NCI-H2029 treated with DMSO at 0.1 percent for 48 hours (cell line): Measurements from ENCODE around the gene TSR1.

Source experiments
- DNase-seq: peaks from one replicate; lab custom pipeline; 2025; lab: John Stamatoyannopoulos, UW

Gene TSR1

GRCh38 chr17:2336215-2336851, at the start of gene TSR1:
Gene TSR1 (minus strand): TSS chr17:2336457. CDS start chr17:2336427, 30 bp downstream.
- peak; percentile 38 for DNase-seq

DNA sequence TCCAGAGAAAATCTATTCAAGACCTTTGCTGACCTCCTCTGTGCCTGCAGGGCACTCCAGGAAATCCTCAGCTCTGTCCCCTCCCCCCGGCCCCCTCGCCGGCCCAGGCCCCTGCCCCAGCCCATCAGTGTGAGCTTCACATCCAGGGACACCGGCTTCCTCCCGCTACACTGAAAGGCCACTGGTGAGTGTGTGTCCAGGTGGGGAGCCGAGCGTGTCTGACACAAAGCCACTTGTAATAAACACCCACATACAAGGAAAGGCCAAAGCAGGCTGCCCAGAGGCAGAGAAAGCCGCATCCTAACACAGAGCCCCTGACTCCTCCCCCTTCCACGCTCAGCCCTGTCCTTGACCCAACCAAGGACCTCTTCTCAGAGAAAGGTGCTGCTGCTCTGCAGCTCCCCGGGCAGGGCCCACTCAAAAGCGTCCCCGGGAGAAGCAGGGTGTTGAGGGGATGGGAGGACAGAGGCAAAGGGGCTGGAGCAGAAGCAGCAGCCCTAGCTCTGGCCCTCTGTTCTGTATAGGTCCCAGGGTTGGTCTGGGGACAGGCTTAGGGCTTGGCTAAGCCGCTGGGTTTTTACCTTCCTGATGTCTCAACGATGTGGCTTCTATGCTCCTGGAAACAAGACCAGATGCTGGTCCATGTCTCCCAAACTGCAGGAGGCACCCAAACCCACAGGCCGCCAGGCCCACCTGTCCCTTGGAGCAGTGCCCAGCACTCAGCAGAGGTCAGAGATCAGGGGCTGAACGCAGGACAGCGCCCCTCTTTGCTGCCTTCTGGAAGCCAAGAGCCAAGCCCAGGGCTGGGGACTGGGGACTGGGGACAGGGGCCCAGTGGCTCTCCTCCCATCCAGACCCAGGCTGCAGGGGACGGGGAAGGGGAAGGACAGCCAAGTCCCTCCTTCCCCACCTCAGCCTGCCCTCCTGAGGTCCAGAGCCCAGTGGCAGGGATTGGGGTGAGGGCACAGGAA, 49.3 kb upstream of the TSR1 start:
- DNase-seq, result no peak

DNA sequence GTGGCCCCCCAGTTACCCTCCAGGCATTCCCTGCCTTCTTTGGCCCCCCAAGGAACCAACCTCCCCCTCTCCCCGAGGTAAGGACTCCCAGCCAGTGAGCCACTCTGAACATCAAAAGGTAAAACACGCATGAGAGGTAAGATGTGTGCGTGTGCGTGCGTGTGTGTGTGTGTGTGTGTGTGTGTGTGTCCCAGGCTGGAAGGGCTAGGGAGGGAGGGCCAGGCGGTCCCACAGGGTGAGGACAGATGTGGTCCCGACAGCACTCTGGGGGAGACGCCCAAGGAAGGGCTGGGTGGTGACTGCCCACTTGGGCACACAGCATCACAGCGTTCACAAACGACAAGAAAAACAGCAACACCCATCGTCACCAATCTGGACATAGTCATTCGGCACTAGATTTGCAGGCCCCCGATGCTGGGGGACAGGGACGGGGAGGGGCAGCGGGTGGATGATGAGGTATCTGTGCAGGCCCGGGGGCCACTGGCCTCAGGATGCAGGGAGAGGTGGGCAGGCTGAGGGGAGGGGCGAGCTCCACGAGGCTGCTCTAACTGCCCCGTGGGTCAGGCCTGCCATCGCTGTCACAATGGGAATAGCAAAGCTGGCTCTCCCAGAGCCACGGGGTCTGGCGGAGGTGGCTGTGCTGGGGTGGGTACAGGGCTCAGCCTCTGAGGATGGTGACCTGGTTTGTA, 48.3 kb upstream of the TSR1 start:
- DNase-seq, result no peak

GRCh38 chr17:2383628-2384167, 47.4 kb upstream of the TSR1 start:
- DNase-seq, result no peak

GRCh38 chr17:2380950-2381649, 44.8 kb upstream of the TSR1 start:
- DNase-seq, result no peak

DNA sequence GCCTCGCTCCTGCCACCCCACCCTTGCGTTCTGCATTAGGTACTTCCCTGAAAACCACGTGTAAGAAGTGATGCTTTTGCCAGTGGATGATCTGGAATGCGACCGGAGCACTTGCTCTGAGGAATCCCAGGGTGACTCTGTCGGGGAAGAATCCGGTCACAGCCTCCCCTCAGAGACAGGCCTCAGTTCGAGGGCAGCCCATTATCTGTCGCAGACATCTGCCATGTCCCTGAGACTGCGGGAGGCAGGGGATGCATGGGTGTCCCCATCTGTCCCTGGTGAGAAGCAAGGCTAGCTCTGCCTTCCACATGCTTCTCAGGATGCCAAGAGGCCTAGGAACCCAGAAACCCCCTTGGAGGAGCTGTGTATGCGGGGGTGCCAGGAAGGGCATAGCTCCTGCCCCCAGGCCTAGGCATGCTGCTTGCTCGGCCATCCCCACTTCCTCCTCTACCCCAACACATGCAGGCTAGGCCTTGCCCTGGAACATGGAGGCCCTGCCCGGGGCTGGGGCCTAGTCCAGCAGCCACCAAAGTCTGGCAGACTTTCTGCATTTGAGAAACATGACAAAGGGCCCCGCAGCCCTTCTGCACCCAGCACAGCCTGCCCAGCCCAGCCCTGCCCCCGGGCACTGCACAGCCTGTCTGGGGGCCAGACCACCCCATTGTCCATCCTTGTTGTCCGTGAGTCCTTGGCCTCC, 44.1 kb upstream of the TSR1 start:
- no peak for DNase-seq

GRCh38 chr17:2379489-2380225, 43.4 kb upstream of the TSR1 start:
- DNase-seq, result no peak

GRCh38 chr17:2378905-2379304, 42.6 kb upstream of the TSR1 start:
- no peak for DNase-seq

- no peak for DNase-seq
Observed at GRCh38 chr17:2377659-2378058, 41.4 kb upstream of the TSR1 start.

DNA sequence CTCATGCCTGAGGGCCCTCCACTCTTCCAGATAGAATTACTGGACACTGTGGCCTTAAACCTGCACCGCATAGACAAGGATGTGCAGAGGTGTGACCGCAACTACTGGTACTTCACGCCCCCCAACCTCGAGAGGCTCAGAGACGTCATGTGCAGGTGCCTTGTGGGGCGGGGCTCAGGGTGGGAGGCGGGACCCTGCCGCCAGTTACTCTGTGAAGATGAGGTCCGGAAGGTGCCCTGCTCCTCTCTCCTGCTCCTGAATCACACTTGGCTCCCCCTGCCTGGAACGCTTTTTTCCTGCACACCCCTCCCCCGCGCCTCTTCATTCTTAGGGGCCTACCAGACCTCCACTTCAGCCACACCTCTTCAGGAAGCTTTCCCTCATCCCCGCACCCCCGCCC, 39.9 kb upstream of the TSR1 start:
- no peak for DNase-seq

DNA sequence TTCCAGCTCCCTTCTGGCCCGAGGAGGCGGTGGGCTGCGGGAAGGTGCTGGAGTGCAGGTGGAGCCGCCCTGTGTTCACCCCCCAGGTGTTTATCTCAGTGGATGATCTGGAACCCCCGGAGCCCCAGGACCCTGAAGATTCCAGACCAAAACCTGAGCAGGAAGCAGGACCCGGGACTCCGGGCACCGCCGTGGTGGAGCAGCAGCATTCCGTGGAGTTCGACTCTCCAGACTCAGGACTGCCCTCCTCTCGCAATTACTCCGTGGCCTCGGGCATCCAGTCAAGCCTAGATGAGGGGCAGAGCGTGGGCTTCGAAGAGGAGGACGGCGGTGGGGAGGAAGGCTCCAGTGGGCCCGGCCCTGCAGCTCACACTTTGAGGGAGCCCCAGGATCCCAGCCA, 39.1 kb upstream of the TSR1 start:
- no peak for DNase-seq

DNA sequence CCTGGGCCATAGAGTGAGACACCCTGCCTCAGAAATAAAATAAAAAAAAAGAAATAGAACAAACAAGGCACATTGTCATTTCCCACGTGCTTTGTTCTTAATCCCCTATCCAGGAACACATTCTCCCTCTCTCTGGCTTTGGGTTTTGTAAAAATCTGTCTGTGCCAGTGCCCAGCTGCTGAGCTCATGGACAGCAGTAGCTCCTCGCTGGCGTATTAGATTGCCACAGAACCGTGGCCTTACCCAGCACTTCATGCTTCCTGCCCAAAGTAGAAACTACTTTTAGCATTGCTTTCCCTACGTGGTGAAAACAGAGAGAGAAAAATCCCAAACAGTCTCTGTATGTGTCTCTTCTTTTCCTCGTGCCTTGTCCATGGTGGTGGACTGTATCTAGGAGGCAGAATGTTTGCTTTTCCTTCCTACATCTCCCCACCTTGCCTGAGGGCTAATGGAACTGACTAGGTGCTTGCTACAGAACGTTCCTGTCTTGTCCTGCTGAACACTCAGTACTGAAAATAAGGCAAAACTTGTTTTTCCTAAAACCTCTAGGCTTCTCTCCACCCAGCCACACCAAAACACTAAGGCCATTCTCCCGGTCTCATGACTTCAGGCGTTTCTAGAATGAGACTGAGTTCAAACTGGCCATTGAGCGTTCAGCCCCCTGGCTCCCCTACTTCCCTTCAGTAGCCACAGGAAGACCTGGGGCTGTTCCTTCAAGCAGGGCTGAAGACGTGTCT, 38.5 kb upstream of the TSR1 start:
- no peak for DNase-seq

- DNase-seq, result no peak
Observed at GRCh38 chr17:2373179-2373578, 36.9 kb upstream of the TSR1 start.

DNA sequence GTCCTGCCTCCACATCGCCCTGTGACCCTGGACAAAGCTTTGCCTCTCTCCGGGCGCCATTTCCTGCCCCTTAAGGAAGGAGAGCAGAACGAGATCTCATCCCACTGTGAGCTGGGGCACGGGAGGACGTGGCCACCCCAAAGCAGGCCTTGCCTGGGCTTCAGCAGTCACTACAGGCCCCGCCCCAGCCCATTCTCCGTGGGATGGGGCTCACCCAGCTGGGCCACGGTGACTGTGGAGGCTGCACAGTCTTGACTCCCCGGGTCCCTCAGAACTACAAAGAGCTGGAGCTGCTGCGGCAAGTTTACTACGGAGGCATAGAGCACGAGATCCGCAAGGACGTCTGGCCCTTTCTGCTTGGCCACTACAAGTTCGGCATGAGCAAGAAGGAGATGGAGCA, 36.4 kb upstream of the TSR1 start:
- DNase-seq, result no peak

DNA sequence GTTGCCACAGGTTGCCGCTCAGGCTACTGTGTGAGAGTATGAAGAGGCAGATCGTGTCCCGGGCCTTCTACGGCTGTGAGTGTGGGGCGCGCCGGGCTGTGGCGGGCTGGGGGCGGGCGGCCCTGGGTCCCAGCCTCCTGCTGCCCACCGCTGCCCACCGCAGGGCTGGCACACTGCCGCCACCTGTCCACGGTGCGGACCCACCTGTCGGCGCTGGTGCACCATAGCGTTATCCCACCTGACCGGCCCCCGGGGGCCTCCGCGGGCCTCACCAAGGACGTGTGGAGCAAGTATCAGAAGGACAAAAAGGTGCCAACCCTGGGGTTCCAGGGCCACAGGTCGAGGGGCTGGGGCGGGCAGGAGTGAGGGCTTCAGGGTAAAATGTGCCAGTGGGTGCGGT, 35.9 kb upstream of the TSR1 start:
- DNase-seq, result no peak

- DNase-seq, result no peak
Observed at GRCh38 chr17:2371183-2372130, 35.2 kb upstream of the TSR1 start.

GRCh38 chr17:2370211-2370589, 33.9 kb upstream of the TSR1 start:
- DNase-seq, result no peak

DNA sequence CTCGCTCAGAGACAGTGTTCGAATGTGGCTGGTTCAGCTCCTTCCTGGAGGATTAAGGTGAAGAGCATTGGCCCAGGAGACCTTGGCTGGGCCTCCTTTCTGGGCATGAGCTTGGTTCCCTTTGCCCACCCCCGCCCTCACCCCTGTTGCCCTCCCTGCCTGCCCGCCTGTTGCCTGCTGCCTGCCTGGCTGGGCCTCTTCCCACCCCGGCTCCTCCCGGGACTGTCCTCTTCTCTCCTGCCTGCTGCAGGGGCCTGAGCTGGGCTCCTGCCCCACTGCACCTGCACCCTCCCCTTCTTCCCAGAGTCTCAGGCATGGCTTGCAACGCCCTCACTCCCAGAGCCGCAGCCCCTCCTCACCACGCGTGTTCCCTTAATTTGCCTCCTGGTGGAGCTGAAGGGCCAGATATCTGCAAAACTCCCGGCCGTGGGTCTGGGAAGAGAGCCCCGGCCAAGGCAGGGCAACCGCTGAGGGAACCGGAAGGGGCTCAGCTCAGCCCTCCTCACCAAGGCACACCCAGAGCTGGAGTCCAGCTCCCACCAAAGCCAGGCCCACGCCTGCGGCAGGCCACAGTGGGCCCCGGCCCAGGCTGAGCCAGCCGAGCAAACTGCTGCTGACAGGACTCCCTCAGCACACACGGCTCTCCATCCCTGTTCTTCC, 33.4 kb upstream of the TSR1 start:
- no peak for DNase-seq
